Skeletal muscle satellite cell (primary cell): Measurements from ENCODE around the gene AQP11. TPM values are rescaled to one million over a fixed set of nuclear protein-coding genes. Genes with fewer than 3 reads are reported as not detected.

Experiments
- H3K27me3 ChIP-seq: 2 replicates; pipeline ENCODE4 v1.7.0; 2013; ENCODE audit warnings: low read length; ENCODE audit not compliant: control insufficient read depth, insufficient read depth
- H3K36me3 ChIP-seq: 2 replicates; pipeline ENCODE4 v1.7.0; 2013; ENCODE audit warnings: mild to moderate bottlenecking, control low read depth, low read length; ENCODE audit not compliant: insufficient read depth
- H3K4me1 ChIP-seq: 2 replicates; pipeline ENCODE4 v1.7.0; 2013; ENCODE audit warnings: low read length; ENCODE audit not compliant: control insufficient read depth, insufficient read depth
- H3K4me2 ChIP-seq: 2 replicates; pipeline ENCODE4 v1.7.0; 2013; ENCODE audit warnings: mild to moderate bottlenecking, low read length
- H3K4me3 ChIP-seq: 2 replicates; pipeline ENCODE4 v1.7.0; 2013; ENCODE audit warnings: low read length
- H3K9ac ChIP-seq: 2 replicates; pipeline ENCODE4 v1.7.0; 2013; ENCODE audit warnings: mild to moderate bottlenecking, low read depth, low read length, moderate library complexity
- H3K9me3 ChIP-seq: replicated peaks from 2 replicates; pipeline ENCODE4 v1.7.0; 2013; ENCODE audit warnings: mild to moderate bottlenecking, control low read depth, low read length
- small RNA-seq: library from RNA; depleted of rRNA; stranded (forward); fragments of <200 nt; gene quantifications from one replicate; pipeline ENCODE3, GENCODE V24; 2012

Gene AQP11

DNA sequence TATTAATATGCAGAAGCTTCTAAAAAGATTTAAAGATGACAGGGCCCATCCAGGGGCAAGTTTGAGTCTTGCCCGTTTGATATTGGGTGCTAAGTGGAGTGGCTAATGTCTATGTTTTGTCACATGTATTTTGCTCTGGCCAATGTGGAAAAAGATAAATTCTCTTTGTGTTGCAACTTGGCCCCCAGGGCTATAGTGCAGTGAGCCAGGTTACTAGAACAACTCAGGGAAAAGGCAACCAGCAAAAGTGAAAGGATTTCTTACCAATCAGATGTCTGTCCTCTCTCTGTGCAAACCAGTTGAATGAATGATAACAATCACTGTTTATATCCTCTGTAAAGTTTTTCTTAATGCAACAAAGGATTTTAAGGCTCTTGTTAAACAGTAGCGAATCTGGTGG lies 52.5 kb downstream of the AQP11 start:
- Histone ChIP-seq H3K4me1 (peaks cover 12% of the 10 kb centered on the region), H3K4me3 (no peak overlapping the region), H3K4me2 (no peak overlapping the region), H3K27me3 (no peaks in the 10 kb centered on the region), H3K36me3 (no peaks in the 10 kb centered on the region), H3K9me3 (no peaks in the 10 kb centered on the region), H3K9ac (no peak overlapping the region)

DNA sequence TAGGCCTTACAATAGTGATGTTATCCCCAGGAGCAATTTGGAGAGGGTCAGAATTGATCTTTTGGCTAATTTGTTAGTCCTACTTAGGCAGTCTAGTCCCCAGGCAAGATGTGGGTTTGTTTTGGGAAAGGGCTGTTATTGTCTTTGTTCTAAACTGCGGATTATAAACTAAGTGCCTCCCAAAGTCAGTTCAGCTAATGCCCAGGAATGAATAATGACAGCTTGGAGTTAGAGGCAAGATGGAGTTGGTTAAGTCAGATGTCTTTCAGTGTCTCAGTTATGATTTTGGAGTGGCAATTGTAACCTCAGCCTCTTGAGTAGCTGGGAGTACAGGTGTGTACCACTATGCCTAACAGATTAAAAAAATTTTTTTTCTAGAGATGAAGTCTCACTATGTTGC lies 55.1 kb downstream of the AQP11 start:
- H3K27me3 ChIP-seq: no peaks in the 10 kb centered on the region
- no peaks in the 10 kb centered on the region for H3K9me3 ChIP-seq
- H3K4me3 ChIP-seq: no peak overlapping the region
- peaks cover 8% of the 10 kb centered on the region for H3K4me1 ChIP-seq
- H3K4me2 ChIP-seq: peak overlapping the region; percentile 51
- H3K36me3 ChIP-seq: no peaks in the 10 kb centered on the region
- H3K9ac ChIP-seq: no peak overlapping the region

DNA sequence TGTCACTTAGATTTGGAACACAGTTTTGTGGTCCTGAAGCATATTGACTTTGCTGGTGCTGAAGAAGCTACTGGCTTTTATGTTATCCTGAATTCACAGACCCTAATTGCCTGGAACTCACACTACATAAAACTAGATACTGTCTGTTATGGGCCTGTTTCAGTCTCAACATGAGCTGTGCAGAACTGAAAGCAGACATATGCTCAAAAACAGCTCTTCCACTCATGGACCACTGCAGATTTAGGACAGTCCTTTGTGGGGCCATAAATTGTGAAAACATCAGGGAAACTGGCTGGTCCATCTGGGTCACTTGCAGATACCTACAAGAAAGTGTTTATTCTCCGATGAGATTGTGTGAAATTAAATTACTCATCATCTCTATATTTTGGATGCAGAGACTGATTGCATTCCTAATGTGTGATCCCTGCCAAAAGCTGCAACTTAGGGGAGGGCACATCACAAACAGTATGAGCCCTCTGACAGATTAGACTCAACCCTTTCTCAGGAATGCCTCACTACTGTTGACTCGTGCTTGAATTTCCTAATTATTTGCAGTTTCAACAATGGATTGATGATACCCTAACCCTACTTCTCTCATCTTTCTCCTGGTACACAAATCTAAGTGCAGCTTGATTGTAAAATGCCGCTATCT lies 58.0 kb downstream of the AQP11 start:
- Histone ChIP-seq H3K4me1 (peaks cover 8% of the 10 kb centered on the region), H3K36me3 (no peaks in the 10 kb centered on the region), H3K4me2 (no peak overlapping the region)

DNA sequence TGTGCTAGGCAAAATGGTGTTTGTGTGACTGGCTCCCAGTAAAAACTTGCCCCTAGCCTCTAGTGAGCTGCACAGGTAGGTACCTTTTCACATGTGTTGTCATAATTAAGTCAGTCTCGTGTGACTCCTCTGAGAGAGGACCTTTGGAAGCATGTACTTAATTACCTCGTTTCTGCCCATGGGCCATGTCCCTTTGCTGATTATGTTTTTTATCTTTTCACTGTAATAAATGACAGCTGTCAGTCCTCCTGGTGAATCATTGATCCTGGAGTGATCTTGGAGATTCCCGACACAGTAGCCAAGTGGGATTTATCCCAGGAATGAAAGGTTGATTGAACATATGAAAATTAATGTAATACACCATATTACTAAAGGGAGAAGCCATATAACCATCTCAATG lies 60.4 kb downstream of the AQP11 start:
- no peak overlapping the region for H3K4me2 ChIP-seq
- no peaks in the 10 kb centered on the region for H3K36me3 ChIP-seq
- no peaks in the 10 kb centered on the region for H3K27me3 ChIP-seq
- H3K4me1 ChIP-seq: peaks cover 3% of the 10 kb centered on the region
- H3K9ac ChIP-seq: no peak overlapping the region
- H3K4me3 ChIP-seq: no peak overlapping the region
- H3K9me3 ChIP-seq: no peaks in the 10 kb centered on the region

More for the DNA sequence above, 58.0 kb downstream of the AQP11 start:
- Histone ChIP-seq H3K9me3 (no peaks in the 10 kb centered on the region), H3K27me3 (no peaks in the 10 kb centered on the region), H3K9ac (no peak overlapping the region), H3K4me3 (no peak overlapping the region)

DNA sequence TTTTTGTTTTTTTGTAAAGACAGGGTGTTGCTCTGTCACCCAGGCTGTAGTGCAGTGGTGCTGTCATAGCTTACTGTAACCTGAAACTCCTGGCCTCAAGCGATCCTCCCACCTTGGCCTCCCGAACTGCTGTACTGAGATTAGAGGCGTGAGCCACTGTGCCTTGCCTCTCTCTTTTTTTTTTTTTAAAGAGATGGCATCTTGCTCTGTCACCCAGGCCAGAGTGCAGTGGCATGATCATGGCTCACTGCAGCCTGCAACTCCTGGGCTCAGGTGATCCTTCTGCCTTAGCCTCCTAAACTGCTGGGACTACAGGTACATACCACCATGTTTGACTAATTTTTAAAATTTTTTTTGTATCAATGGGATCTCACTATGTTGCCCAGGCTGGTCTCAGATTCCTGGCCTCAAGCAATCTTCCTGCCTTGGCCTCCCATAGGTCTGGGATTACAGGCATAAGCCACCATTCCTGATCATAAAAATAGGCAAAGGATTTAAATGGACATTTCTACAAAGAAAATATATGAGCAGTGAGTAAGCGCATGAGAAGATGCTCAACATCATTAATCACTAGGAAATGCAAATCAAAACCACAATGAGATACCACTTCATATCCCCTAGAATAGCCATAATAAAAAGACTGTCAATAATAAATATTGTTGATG lies 65.1 kb downstream of the AQP11 start:
- Histone ChIP-seq H3K9ac (no peak overlapping the region), H3K4me3 (no peak overlapping the region), H3K9me3 (no peaks in the 10 kb centered on the region), H3K27me3 (no peaks in the 10 kb centered on the region), H3K36me3 (no peaks in the 10 kb centered on the region), H3K4me2 (no peak overlapping the region), H3K4me1 (peaks cover 9% of the 10 kb centered on the region)

DNA sequence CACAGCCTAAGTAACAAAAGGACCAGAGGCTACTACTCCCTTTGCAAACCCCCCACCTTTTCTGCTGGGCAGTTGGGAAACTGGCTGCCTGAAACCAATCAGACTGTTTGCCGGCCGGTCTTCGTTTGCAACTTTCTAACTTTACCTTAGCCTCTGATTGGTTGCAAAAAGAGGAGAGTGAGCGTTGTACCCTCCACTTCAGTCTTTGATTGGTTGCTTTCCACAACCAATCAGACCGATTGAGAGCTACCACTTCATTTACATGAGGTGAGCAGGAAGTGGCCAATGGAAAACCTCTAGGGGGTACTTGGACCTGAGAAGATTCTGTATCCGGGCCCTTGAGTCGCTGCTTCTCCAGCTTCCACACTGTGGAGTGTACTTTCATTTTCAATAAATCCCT lies 66.6 kb downstream of the AQP11 start:
- Histone ChIP-seq H3K9me3 (no peaks in the 10 kb centered on the region), H3K4me2 (no peak overlapping the region), H3K27me3 (no peaks in the 10 kb centered on the region), H3K9ac (no peak overlapping the region), H3K4me3 (no peak overlapping the region), H3K4me1 (peaks cover 9% of the 10 kb centered on the region), H3K36me3 (no peaks in the 10 kb centered on the region)

DNA sequence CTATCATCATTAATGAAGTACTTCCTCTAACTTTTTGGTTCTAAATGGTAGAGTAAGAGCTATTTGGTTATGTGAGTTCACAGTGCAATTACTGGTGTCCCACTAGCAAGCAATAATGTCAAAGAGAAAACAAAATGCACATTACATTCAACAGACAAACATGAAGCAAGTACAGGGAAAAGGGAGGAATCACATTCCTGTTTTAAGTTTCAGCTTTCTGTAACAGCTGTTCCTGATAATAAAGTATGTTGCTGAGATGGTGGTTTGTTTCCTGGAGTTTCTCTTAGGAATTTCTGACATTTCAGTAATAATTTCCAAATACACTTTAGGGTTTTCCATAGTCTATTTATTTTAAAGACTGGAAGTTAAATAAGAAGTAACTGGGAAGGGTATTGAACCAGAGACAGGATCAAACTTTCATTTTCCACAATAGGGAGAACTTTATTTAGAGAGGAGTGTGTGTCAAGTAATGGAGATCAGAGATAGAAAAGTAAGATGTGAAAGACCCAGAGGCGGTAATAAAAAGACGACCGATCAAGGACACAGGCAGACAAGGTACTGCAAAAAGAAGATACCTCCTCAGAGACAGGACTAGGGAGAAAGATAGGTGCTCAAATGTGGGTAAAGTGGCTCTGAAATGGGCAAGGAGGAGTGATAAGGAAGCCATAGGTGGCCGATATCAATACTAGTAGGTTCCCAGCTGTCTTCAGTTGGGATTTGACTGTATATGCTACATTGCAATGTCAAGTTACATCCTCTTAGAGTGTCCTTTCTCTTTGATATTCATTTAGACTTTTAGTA lies 68.7 kb downstream of the AQP11 start:
- H3K36me3 ChIP-seq: no peaks in the 10 kb centered on the region
- no peaks in the 10 kb centered on the region for H3K27me3 ChIP-seq
- H3K4me1 ChIP-seq: peaks cover 9% of the 10 kb centered on the region
- H3K4me2 ChIP-seq: peak overlapping the region; percentile 11
- no peak overlapping the region for H3K9ac ChIP-seq
- H3K4me3 ChIP-seq: no peak overlapping the region
- no peaks in the 10 kb centered on the region for H3K9me3 ChIP-seq

Small RNA genes lying within 50 kb of the gene (small RNA-seq; reads per million reads assigned to genes)
- not detected for gene RNU7-59P
